ENCODE results near the gene BRD1.

DNA sequence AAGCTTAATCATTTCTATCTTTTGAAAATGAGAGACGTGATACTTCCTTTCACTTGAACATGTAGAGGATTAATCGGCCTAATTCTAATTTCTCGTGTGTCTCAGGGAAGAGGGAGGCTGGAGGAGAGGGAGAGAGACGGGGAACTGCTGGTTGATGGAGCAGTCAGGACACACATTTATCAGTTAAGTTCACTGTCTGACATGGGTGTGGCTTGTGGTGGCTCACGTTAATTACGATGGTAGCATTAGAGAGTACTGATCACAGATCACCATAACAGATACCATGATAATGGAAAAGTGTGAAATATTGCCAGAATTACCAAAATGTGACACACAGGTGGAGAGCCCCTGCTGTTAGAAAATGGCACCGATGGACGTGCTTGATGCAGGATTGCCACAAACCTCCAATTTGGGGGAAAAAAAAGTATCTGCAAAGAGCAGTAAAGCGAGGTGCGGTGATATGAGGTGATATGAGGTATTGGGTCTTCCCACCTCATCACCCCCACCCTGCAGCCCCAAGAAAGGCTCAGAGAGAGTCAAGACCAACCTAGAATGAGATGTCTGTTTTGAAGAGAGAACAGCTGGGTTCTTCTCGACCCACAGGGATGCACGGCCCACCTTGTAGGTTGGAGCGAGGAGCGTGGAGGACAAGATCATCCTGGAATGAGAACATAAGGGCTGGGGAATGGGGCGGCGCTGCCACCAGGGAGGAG lies 45.7 kb upstream of the BRD1 start:
- TF ChIP-seq POLR2A (IDR thresholded peaks at IDR 0.05; ENCODE audit: low read depth, low read length) (no peak), POLR2AphosphoS5 (IDR thresholded peaks at IDR 0.05; ENCODE audit: low read depth, low read length) (no peak)

Measured in GM12892 (cell line).